ENCODE measurements around the gene TEX9.

- TF ChIP-seq CTCF (IDR thresholded peaks at IDR 0.05) (no peak), POLR2A (IDR thresholded peaks at IDR 0.05) (no peak)
These were observed 99.8 kb downstream of the TEX9 start, which contains the start of gene MNS1 for GRCh38 chr15:56464893-56465520.

All from testis (tissue), 2 donors.